Uterus (tissue), 2 donors: ENCODE results near the gene MIOS.

Experiments used
- POLR2A ChIP-seq, 2 donors: fragments of 450-650 bp; IDR thresholded peaks; one replicate each; pipeline ENCODE4 v1.6.1; 2016; ENCODE audit warnings: antibody characterized with exemption in 2 of 2, mild to moderate bottlenecking in 1 of 2, moderate library complexity in 1 of 2
- TF ChIP-seq, protein P1 (sequence below), 4 experiments: fragments of 200-600 bp in 2 of 4; fragments of 450-650 bp in 2 of 4; sonication (generic) in 2 of 4; IDR thresholded peaks; one replicate each; pipeline ENCODE4 v1.5.1; 2016 to 2019; ENCODE audit warnings: antibody characterized with exemption in 4 of 4, mild to moderate bottlenecking in 2 of 4, moderate library complexity in 1 of 4

DNA sequence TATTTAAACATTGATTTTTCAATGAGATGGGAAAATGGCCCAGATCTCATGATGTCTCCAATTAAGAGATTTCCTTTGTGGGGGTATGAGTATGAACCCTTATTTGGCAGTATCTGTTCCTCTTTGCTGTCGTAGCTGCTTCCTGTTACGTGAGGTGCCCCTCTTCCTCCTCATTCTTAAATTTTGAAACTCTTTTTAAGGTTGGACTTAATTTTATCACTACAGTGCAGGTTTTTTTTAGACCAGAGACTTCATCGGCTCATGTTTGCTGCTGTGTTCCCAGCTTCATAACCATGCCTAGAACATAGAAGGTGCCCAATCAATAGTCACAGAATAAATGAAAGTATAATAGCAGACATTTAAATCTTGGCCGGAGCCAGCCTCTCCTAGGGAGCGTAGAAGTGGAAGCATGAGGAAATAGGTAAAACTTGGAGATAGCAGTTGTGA is 2.4 kb downstream of the MIOS start:
- TF ChIP-seq, protein P1, sequence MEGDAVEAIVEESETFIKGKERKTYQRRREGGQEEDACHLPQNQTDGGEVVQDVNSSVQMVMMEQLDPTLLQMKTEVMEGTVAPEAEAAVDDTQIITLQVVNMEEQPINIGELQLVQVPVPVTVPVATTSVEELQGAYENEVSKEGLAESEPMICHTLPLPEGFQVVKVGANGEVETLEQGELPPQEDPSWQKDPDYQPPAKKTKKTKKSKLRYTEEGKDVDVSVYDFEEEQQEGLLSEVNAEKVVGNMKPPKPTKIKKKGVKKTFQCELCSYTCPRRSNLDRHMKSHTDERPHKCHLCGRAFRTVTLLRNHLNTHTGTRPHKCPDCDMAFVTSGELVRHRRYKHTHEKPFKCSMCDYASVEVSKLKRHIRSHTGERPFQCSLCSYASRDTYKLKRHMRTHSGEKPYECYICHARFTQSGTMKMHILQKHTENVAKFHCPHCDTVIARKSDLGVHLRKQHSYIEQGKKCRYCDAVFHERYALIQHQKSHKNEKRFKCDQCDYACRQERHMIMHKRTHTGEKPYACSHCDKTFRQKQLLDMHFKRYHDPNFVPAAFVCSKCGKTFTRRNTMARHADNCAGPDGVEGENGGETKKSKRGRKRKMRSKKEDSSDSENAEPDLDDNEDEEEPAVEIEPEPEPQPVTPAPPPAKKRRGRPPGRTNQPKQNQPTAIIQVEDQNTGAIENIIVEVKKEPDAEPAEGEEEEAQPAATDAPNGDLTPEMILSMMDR (IDR thresholded peaks at IDR 0.05): no peak
- no peak for TF ChIP-seq POLR2A (IDR thresholded peaks at IDR 0.05)
